Activated CD4-positive, alpha-beta memory T cell treated with anti-CD3 and anti-CD28 coated beads for 36 hours (primary cell): ENCODE data around the gene RGL4. TPM values are rescaled to one million over a fixed set of nuclear protein-coding genes. Genes with fewer than 3 reads are reported as not detected.

ENCODE experiments used
- CTCF ChIA-PET: fragments of 350-600 bp; sonication (Branson Sonifier 250); formaldehyde crosslinking; loops from one replicate; lab custom pipeline; 2021; ENCODE audit warnings: antibody characterized with exemption, inconsistent platforms; lab: Charles Lee
- POLR2A ChIA-PET: fragments of 350-600 bp; sonication (Branson Sonifier 250); formaldehyde crosslinking; loops from one replicate; lab custom pipeline; 2021; ENCODE audit warnings: antibody characterized with exemption; lab: Charles Lee
- DNase-seq: peaks from one replicate; pipeline ENCODE4 v3.0.0-alpha.2; 2020
- H3K27ac Mint-ChIP-seq: one replicate; pipeline ENCODE4 v1.8.0; 2021; ENCODE audit warnings: mixed read lengths
- H3K27me3 Mint-ChIP-seq: one replicate; pipeline ENCODE4 v1.8.0; 2021; ENCODE audit warnings: mixed read lengths
- H3K36me3 Mint-ChIP-seq: one replicate; pipeline ENCODE4 v1.8.0; 2021; ENCODE audit warnings: mixed read lengths
- H3K4me1 Mint-ChIP-seq: one replicate; pipeline ENCODE4 v1.8.0; 2021; ENCODE audit warnings: low read depth, mixed read lengths
- H3K4me3 Mint-ChIP-seq: one replicate; pipeline ENCODE4 v1.8.0; 2021; ENCODE audit warnings: mild to moderate bottlenecking, mixed read lengths
- H3K9me3 Mint-ChIP-seq: one replicate; pipeline ENCODE4 v1.8.0; 2021; ENCODE audit warnings: mixed read lengths
- intact Hi-C: fragments of 100-400 bp; cut with micrococcal nuclease; formaldehyde crosslinking; loops from one replicate; pipeline ENCODE4 v1.15.1; 2023
- total RNA-seq, 2 experiments: library from RNA; stranded (reverse); gene quantifications; one replicate each; pipeline ENCODE4 v1.2.3, GENCODE V29; 2021

The RGL4 gene
- total RNA-seq, 2 experiments from 2014 or later: 7.7 to 9.1 TPM

DNA sequence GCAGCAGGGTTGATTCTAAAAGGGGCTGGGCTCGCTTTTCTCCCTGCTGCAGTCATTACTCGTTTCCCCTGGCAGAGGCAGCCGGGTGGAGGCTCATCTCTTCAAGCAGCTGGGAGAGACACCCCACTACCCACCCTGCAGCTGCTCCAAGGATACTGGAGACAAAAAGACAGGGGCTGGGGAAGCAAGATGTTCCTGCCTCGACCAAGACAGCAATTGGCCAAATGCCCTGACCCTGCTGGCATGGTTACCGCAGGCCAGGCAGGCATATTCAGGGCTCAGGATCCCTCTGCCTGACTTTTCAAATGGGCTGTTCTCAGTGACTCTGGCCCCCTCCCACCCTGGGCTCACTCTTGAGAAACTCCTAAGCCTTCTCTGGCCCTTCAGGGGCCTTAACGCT is 6.8 kb upstream of the RGL4 start:
- no peak for DNase-seq
- POLR2A ChIA-PET: no interaction called here

DNA sequence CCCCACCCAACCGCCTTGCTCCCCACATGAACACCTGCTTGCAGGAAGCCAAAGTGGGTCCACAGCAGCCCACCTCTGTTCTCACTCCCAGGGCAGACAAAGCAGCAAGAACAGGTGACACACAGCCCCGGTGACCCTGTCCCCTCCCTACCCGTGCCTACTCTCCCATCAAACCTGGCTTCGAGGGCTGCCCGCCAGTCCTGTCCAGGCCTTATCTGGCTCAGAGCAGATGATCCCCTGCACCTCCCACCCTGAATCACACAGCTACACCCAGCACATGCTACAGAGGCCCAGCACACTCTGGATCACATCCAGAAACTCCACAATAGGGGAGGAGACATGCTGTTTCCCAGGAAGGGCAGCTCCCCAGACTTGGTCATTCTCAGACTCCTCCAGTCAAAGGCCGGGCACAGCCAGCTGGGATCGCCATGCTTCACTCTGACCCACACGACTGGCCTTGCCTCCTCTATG is 6.2 kb upstream of the RGL4 start:
- H3K27ac Mint-ChIP-seq: no peak overlapping the region
- ChIA-PET POLR2A (no interaction called here), CTCF (no interaction called here)
- peaks cover 10% of the 10 kb centered on the region for H3K36me3 Mint-ChIP-seq
- DNase-seq: no peak
- no peaks in the 10 kb centered on the region for H3K9me3 Mint-ChIP-seq
- H3K4me3 Mint-ChIP-seq: no peak overlapping the region
- intact Hi-C loops: no loop called here
- no peaks in the 10 kb centered on the region for H3K27me3 Mint-ChIP-seq
- no peaks in the 10 kb centered on the region for H3K4me1 Mint-ChIP-seq

More for the DNA sequence above, 6.8 kb upstream of the RGL4 start:
- Mint-ChIP-seq H3K27me3 (no peaks in the 10 kb centered on the region), H3K4me1 (no peaks in the 10 kb centered on the region), H3K36me3 (peaks cover 10% of the 10 kb centered on the region), H3K4me3 (no peak overlapping the region), H3K9me3 (no peaks in the 10 kb centered on the region), H3K27ac (no peak overlapping the region)
- CTCF ChIA-PET: no interaction called here
- intact Hi-C loops: no loop called here

DNA sequence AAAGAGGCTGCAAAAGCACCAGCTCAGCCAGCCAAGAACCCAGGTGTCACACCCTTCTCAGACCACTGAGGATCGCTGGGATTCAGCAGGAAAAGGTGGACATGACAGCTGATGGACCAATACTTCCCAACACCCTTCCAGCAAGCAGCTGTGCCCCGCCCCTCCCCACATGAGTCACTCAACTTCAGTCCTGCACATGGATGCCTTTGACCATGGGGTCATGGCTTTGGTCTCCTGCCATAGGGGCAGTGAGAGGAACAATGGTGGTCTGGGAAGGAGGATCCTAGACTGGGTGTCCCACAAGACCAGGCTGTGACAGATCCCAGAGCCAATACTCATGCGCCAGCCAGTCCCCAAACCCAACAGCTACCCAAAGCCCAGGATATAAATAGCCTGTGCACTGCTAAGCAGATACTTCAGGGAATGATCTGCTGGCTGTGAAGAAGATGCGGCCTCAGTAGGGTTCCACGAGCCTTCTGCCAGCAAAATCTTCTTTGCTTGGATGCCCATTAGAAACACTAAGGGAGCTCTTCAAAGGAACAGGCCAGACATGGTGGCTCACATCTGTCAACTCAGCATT is 5.5 kb upstream of the RGL4 start:
- Mint-ChIP-seq H3K27me3 (no peaks in the 10 kb centered on the region), H3K36me3 (peaks cover 10% of the 10 kb centered on the region), H3K4me3 (no peak overlapping the region), H3K9me3 (no peaks in the 10 kb centered on the region), H3K27ac (no peak overlapping the region), H3K4me1 (no peaks in the 10 kb centered on the region)
- POLR2A ChIA-PET: no interaction called here
- intact Hi-C loops: no loop called here
- CTCF ChIA-PET: no interaction called here
- DNase-seq: no peak

DNA sequence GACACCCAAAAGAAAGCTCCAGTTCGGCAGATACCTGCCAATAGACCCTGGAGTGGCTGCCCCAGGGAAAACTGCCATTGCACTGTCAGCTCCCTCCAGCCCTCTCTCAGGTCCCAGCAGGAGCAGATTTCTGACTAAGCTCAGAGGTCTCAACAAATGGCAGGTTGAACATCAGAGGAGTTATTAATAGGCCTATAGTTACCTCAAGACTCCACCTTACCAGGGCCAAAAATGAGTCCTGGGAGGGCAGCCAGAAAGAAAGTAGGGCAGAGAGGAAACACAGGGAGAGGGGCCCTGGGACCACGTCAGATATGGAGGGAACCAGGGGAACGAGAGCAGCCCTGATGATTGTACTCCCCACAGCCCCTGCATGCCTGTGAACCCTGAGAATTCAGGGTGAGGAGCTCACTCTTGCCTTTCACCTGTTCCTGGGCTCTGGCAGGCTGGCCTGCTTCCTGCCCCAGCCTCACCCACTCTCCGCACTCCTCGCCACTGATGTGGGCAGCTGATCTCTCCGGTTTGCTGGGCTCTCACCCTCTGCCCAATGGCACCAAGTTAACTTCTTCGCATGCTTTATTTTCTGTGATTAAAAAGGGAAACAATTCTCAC is 4.3 kb upstream of the RGL4 start:
- Mint-ChIP-seq H3K9me3 (no peaks in the 10 kb centered on the region), H3K27ac (no peak overlapping the region), H3K4me3 (no peak overlapping the region), H3K4me1 (no peaks in the 10 kb centered on the region), H3K27me3 (no peaks in the 10 kb centered on the region), H3K36me3 (peaks cover 10% of the 10 kb centered on the region)
- ChIA-PET POLR2A (interaction anchor here (1.0 kb wide), 1 partner anchor 30 kb away, joined by 3 read pairs; no protein-coding TSS in a partner anchor), CTCF (no interaction called here)
- no peak for DNase-seq
- intact Hi-C loops: no loop called here

DNA sequence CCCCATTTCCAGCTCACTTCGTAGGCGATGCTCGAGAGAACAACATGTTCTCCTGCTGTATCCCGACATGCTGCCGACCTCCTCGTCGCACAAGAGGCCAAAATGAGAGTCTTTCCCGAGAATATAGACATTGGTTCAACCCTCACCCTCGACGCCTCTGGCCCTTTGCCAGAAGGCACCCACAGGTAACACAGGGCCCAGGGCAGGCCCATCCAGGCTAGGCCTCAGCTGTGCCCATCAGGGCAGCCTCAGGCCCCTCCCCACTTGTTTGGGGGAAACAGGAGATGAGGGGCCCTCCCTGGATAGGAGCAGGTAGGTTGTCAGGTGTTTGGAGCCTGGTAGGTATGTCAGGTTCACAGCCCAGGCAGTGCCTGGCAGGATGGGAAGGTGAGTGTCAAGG is 2.7 kb upstream of the RGL4 start:
- no peak overlapping the region for H3K27ac Mint-ChIP-seq
- H3K4me3 Mint-ChIP-seq: no peak overlapping the region
- ChIA-PET CTCF (no interaction called here), POLR2A (no interaction called here)
- H3K9me3 Mint-ChIP-seq: no peaks in the 10 kb centered on the region
- H3K27me3 Mint-ChIP-seq: no peaks in the 10 kb centered on the region
- H3K4me1 Mint-ChIP-seq: no peaks in the 10 kb centered on the region
- peaks cover 5% of the 10 kb centered on the region for H3K36me3 Mint-ChIP-seq
- intact Hi-C loops: no loop called here
- no peak for DNase-seq

DNA sequence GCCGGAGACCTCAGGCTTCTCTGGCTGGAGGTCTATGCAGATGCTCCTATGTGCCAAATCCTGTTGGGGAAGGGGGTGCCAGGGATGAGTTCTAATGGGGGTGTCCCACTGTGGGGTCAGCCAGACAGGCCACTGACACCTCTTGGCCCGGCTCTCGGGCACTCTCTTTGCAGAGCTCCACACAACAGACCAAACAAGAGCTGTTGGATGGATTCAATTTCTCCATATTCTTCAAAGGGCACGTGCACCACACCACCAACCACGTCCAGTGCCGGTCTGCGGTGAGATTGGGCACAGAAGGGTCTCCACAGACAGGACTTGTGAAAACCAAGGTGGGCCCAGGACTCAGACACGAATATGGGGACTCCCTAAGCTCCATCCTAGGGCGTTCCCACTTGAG is 2.2 kb upstream of the RGL4 start:
- intact Hi-C loops: no loop called here
- Mint-ChIP-seq H3K27ac (no peak overlapping the region), H3K9me3 (no peaks in the 10 kb centered on the region), H3K4me1 (no peaks in the 10 kb centered on the region), H3K36me3 (peaks cover 5% of the 10 kb centered on the region), H3K4me3 (no peak overlapping the region), H3K27me3 (no peaks in the 10 kb centered on the region)
- no peak for DNase-seq
- CTCF ChIA-PET: no interaction called here
- POLR2A ChIA-PET: no interaction called here

DNA sequence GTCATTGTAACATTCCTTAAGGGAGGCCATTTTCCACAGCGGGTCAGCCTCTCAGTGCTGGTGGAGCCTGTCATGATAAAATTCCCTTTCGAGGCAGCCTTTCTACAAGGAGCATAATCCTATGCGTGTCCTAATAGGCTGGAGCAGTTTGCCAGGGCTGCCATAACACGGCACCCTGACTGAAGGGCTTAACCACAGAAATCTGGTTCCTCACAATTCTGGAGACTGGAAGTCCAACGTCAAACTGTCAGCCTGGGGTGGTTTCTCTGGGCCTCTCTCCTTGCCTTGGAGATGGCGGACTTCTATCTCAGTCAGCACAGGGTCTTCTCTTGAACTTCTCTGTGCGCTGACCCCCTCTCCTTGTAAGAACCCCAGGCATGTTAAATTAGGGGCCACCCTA is 1.4 kb upstream of the RGL4 start:
- no peaks in the 10 kb centered on the region for H3K27me3 Mint-ChIP-seq
- no peaks in the 10 kb centered on the region for H3K9me3 Mint-ChIP-seq
- H3K36me3 Mint-ChIP-seq: peaks cover 11% of the 10 kb centered on the region
- H3K4me1 Mint-ChIP-seq: no peaks in the 10 kb centered on the region
- no peak for DNase-seq
- intact Hi-C loops: no loop called here
- no peak overlapping the region for H3K4me3 Mint-ChIP-seq
- ChIA-PET CTCF (no interaction called here), POLR2A (no interaction called here)
- H3K27ac Mint-ChIP-seq: no peak overlapping the region

DNA sequence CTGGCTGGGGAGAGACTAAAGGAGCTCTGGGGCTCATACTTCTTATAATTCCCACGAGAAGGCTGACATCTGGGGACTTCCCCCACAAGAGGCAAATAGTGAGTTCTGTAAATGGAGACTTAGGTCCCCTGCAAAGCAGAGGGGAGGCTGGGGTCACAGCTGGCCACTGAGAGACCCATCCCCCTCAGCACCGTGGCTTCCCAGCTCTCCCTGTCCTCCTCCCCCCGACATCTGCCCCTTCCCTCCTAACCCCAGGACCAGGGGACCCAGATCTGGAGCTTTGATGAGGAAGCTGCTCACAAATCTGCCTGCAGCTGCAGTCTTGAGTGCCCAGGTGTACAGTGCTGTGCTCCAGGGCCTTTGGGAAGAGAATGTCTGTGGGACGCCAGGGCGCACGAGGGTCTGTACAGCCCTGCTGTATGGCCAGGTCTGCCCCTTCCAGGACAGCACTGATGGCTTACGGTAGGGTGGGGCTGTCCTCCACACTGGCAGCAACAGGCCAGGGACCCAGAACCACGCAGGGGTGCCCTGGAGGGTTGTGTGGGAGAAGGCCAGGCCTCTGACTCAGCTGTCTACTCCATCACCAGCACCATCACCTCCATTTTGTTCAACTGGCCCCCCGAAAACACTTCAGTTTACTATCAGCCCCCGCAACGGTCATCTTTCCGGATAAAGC is 1.1 kb downstream of the RGL4 start:
- no peak overlapping the region for H3K27ac Mint-ChIP-seq
- no peaks in the 10 kb centered on the region for H3K27me3 Mint-ChIP-seq
- ChIA-PET CTCF (no interaction called here), POLR2A (no interaction called here)
- H3K36me3 Mint-ChIP-seq: peaks cover 15% of the 10 kb centered on the region
- H3K9me3 Mint-ChIP-seq: no peaks in the 10 kb centered on the region
- H3K4me3 Mint-ChIP-seq: no peak overlapping the region
- no peak for DNase-seq
- intact Hi-C loops: no loop called here
- peaks cover 22% of the 10 kb centered on the region for H3K4me1 Mint-ChIP-seq

DNA sequence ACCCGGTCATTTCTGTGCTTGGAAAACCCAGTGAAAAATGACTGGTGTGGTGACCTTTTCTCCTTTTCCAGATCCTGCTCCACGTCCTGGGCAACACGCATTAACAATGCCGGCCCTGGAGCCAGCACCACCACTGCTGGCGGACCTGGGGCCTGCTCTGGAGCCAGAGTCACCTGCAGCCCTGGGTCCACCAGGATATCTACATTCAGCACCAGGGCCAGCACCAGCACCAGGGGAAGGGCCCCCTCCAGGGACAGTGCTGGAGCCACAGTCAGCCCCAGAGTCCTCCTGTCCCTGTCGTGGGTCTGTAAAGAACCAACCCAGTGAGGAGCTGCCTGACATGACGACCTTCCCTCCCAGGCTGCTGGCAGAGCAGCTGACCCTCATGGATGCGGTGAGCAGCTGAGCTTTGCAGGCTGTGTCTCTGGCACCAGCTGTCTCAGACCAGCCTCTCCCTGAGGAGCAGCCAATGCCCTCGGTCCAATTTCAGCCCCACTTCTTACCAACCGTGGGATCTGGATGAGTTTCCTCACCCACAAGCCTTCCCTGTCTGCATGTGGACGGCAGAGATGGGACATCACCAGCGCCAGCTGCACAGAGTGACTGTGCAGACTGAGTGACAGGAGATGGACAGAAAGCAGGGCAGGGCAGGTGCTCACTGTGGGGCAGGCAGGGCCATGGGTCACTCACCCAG is 1.9 kb downstream of the RGL4 start:
- Mint-ChIP-seq H3K4me3 (no peak overlapping the region), H3K4me1 (peaks cover 30% of the 10 kb centered on the region), H3K27me3 (no peaks in the 10 kb centered on the region), H3K27ac (no peak overlapping the region), H3K36me3 (peaks cover 15% of the 10 kb centered on the region), H3K9me3 (no peaks in the 10 kb centered on the region)
- CTCF ChIA-PET: no interaction called here
- intact Hi-C loops: no loop called here
- no peak for DNase-seq
- POLR2A ChIA-PET: no interaction called here

DNA sequence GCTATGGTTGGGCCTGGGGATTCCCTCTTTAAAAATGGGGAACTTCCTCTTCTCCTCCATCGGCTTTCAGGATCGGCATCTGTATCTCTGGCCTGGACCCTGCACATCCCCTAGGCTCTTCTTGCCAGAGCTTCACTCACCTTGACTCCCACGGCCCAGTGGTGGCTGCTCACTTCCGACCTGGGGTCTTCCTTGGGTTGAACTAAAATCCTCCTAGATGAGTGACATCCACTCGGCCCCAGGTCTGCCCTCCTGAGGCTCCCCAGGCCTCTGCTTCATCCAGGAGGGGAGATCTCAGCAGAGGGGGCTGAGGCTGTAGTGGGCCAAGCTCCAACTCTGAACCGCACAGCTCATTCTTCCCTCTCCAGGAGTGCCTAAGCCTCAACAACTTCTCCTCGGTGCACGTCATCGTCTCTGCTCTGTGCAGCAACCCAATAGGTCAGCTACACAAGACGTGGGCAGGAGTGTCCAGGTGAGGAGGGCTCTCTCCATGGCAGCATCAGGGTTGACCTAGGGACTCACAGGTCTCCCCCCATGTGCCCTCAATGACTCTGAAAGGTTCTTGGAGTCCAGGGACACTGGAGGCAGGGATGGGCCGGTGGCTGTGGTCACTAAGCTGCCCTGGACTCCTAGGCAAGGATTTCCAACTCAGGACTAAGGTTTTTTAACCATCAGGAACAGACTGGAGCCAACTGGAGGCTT is 3.3 kb downstream of the RGL4 start:
- H3K36me3 Mint-ChIP-seq: peaks cover 21% of the 10 kb centered on the region
- CTCF ChIA-PET: interaction anchor here (1.0 kb wide), 1 partner anchor 156 kb away, joined by 3 read pairs; no protein-coding TSS in a partner anchor

DNA sequence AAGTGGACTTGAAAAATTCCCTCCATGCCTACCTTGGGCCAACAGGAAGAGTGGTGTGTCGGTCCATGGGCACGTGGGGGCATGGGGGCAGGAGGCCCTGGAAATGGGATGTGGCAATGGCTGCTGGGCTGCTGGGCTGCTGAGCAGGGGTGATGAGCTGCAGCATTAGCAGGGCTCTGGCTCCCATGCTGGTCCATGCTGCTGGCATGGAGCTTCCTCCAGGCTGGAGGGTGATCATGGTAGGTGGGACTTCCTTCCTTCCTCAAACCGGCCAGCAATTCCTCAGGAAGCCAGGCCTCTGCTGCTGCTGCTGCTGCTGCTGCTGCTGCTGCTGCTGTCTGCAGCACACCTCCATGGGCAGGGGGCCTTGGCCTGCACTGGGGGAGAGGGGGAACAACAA is 4.3 kb downstream of the RGL4 start:
- H3K4me1 Mint-ChIP-seq: peaks cover 38% of the 10 kb centered on the region
- no peak for DNase-seq
- no peak overlapping the region for H3K4me3 Mint-ChIP-seq
- peaks cover 2% of the 10 kb centered on the region for H3K9me3 Mint-ChIP-seq
- ChIA-PET POLR2A (interaction anchor here (0.6 kb wide), 1 partner anchor 73 kb away, joined by 4 read pairs; the partner anchor contains the start of gene CHCHD10), CTCF (interaction anchor here (1.0 to 2.3 kb wide), 3 partner anchors 20 to 155 kb away, joined by 3 to 8 read pairs (median 3); no protein-coding TSS in a partner anchor)
- H3K27ac Mint-ChIP-seq: peak overlapping the region; percentile 96
- H3K27me3 Mint-ChIP-seq: no peaks in the 10 kb centered on the region
- peaks cover 29% of the 10 kb centered on the region for H3K36me3 Mint-ChIP-seq
- intact Hi-C loops: no loop called here

More for the DNA sequence above, 3.3 kb downstream of the RGL4 start:
- peaks cover 34% of the 10 kb centered on the region for H3K4me1 Mint-ChIP-seq
- intact Hi-C loops: no loop called here
- H3K27me3 Mint-ChIP-seq: no peaks in the 10 kb centered on the region
- no peak for DNase-seq
- no peaks in the 10 kb centered on the region for H3K9me3 Mint-ChIP-seq
- POLR2A ChIA-PET: interaction anchor here (1.2 kb wide), 1 partner anchor 200 kb away, joined by 4 read pairs; the partner anchor contains the start of gene MIF
- H3K27ac Mint-ChIP-seq: no peak overlapping the region
- H3K4me3 Mint-ChIP-seq: no peak overlapping the region
